Measurements from ENCODE around the gene HHEX. TPM values are rescaled to one million over a fixed set of nuclear protein-coding genes. Genes with fewer than 3 reads are reported as not detected.
A peak's percentile ranks its signal among the peaks of the same experiment; 100 is the strongest.

Gene HHEX
- polyA plus RNA-seq, 2 of the 4 experiments (the other 2 are of a cell fraction) = 18.1 to 28.1 TPM

- TF ChIP-seq USF2 (IDR thresholded peaks at IDR 0.05) = no peak
- TF ChIP-seq NFE2L2 (conservative IDR thresholded peaks at IDR 0.05; ENCODE audit: low read length) = no peak
- no peak for TF ChIP-seq HOXA7 (CRISPR knock-in tag; IDR thresholded peaks at IDR 0.05)
- TF ChIP-seq, protein P1, sequence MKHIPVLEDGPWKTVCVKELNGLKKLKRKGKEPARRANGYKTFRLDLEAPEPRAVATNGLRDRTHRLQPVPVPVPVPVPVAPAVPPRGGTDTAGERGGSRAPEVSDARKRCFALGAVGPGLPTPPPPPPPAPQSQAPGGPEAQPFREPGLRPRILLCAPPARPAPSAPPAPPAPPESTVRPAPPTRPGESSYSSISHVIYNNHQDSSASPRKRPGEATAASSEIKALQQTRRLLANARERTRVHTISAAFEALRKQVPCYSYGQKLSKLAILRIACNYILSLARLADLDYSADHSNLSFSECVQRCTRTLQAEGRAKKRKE (CRISPR knock-in tag; IDR thresholded peaks at IDR 0.05; ENCODE audit: low read depth) = no peak
- TF ChIP-seq, protein P2, sequence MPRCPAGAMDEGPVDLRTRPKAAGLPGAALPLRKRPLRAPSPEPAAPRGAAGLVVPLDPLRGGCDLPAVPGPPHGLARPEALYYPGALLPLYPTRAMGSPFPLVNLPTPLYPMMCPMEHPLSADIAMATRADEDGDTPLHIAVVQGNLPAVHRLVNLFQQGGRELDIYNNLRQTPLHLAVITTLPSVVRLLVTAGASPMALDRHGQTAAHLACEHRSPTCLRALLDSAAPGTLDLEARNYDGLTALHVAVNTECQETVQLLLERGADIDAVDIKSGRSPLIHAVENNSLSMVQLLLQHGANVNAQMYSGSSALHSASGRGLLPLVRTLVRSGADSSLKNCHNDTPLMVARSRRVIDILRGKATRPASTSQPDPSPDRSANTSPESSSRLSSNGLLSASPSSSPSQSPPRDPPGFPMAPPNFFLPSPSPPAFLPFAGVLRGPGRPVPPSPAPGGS (IDR thresholded peaks at IDR 0.05) = 0 out of 3 replicates have a peak, but pooled peaks have one; percentile 39
- no peak for TF ChIP-seq CHD4 (IDR thresholded peaks at IDR 0.05; ENCODE audit: borderline replicate concordance)
- no peak for TF ChIP-seq FOSL2 (IDR thresholded peaks at IDR 0.05)
- TF ChIP-seq FOSL2 (CRISPR knock-in tag; IDR thresholded peaks at IDR 0.05) = no peak
- TF ChIP-seq RFX5 (IDR thresholded peaks at IDR 0.05) = 0 out of 2 replicates have a peak, but pooled peaks have one; percentile 15
- no peak for TF ChIP-seq HOXB5 (CRISPR knock-in tag; IDR thresholded peaks at IDR 0.05)
- no peak for TF ChIP-seq CBX2 (IDR thresholded peaks at IDR 0.05; ENCODE audit: borderline replicate concordance, low read depth)
These were observed 10.0 kb downstream of the HHEX start (continued) for GRCh38 chr10:92699518-92700381.

GRCh38 chr10:92702301-92702916 is 12.7 kb downstream of the HHEX start:
- TF ChIP-seq EHMT2 (IDR thresholded peaks at IDR 0.05; ENCODE audit: low read depth) (no peak), KDM5A (IDR thresholded peaks at IDR 0.05) (no peak), PHF8 (IDR thresholded peaks at IDR 0.05; ENCODE audit: borderline replicate concordance, low read depth) (no peak), USF2 (IDR thresholded peaks at IDR 0.05) (no peak), MYC (IDR thresholded peaks at IDR 0.05; ENCODE audit: borderline replicate concordance, low read length) (no peak), CEBPB (IDR thresholded peaks at IDR 0.05) (no peak), NR3C1 (IDR thresholded peaks at IDR 0.05) (no peak), REST (IDR thresholded peaks at IDR 0.05) (no peak), POLR2A (IDR thresholded peaks at IDR 0.05; ENCODE audit: low read length) (no peak), ESRRA (IDR thresholded peaks at IDR 0.05; ENCODE audit: borderline replicate concordance, low read length) (no peak), FOXS1 (CRISPR knock-in tag; IDR thresholded peaks at IDR 0.05) (no peak), KDM1A (IDR thresholded peaks at IDR 0.05; ENCODE audit: low read depth) (no peak), MAZ (IDR thresholded peaks at IDR 0.05; ENCODE audit: borderline replicate concordance, low read depth, low read length) (no peak)
- TF ChIP-seq, protein P3, sequence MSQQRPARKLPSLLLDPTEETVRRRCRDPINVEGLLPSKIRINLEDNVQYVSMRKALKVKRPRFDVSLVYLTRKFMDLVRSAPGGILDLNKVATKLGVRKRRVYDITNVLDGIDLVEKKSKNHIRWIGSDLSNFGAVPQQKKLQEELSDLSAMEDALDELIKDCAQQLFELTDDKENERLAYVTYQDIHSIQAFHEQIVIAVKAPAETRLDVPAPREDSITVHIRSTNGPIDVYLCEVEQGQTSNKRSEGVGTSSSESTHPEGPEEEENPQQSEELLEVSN (IDR thresholded peaks at IDR 0.05; ENCODE audit: borderline replicate concordance, low read depth) = no peak
- TF ChIP-seq, protein P1 (CRISPR knock-in tag; IDR thresholded peaks at IDR 0.05; ENCODE audit: low read depth) = no peak
- ChIA-PET POLR2A (no interaction called here), CTCF (interaction anchor here (1.3 kb wide), 1 partner anchor 139 kb away, joined by 3 read pairs; no protein-coding TSS in a partner anchor)
- Histone ChIP-seq H3K4me2 (no peak overlapping the region), H3K9me3 (no peaks in the 10 kb centered on the region), H3K4me1 (peaks cover 26% of the 10 kb centered on the region), H3K27ac (0 out of 6 replicates have a peak overlapping the region, but pooled peaks of 1 of the 2 experiments have one; percentile 5), H3K4me3 (no peak overlapping the region)
- DNase-seq (ENCODE audit: low read depth in 1 of 2, low spot score in 1 of 2) = no peak
- FAIRE-seq = no peak
- ATAC-seq = no peak
- 85% methylated on average over 4 of the region's 4 CpGs for WGBS (ENCODE audit: missing lambda C conversion rate)
